HG02884 (cell line): ENCODE measurements around the gene SLC44A5.
"Not testable (repeated sequence)": the region's sequence is repeated elsewhere in the genome, so short reads cannot be mapped to it uniquely, and the experiment has no call there.

Source experiments
- ATAC-seq: cut with Tn5 transposase; IDR thresholded peaks from one replicate; pipeline ENCODE4 v1.9.1; 2021; ENCODE audit warnings: mild to moderate bottlenecking, moderate library complexity; ENCODE audit not compliant: unreplicated experiment

SLC44A5 gene

GRCh38 chr1:75469586-75470173 lies 141.2 kb downstream of the SLC44A5 start:
- no peak for ATAC-seq

GRCh38 chr1:75461808-75462325 lies 149.0 kb downstream of the SLC44A5 start:
- no peak for ATAC-seq

GRCh38 chr1:75449998-75450397 lies 160.9 kb downstream of the SLC44A5 start:
- ATAC-seq: no peak

- no peak for ATAC-seq
These were observed 166.7 kb downstream of the SLC44A5 start for GRCh38 chr1:75444220-75444619.

GRCh38 chr1:75440274-75440673 lies 170.6 kb downstream of the SLC44A5 start:
- ATAC-seq: no peak

- no peak for ATAC-seq
These were observed 172.6 kb downstream of the SLC44A5 start for GRCh38 chr1:75438355-75438754.

- no peak for ATAC-seq
These were observed 179.1 kb downstream of the SLC44A5 start for GRCh38 chr1:75431843-75432242.

- no peak for ATAC-seq
These were observed 180.4 kb downstream of the SLC44A5 start for GRCh38 chr1:75430526-75430925.

GRCh38 chr1:75426688-75427087 lies 184.2 kb downstream of the SLC44A5 start:
- ATAC-seq: no peak

GRCh38 chr1:75425001-75425650 lies 185.8 kb downstream of the SLC44A5 start:
- ATAC-seq: no peak

GRCh38 chr1:75423616-75424015 lies 187.3 kb downstream of the SLC44A5 start:
- ATAC-seq: no peak

GRCh38 chr1:75423136-75423535 lies 187.8 kb downstream of the SLC44A5 start:
- no peak for ATAC-seq

GRCh38 chr1:75421371-75421770 lies 189.5 kb downstream of the SLC44A5 start:
- no peak for ATAC-seq

GRCh38 chr1:75415187-75415586 lies 195.7 kb downstream of the SLC44A5 start:
- no peak for ATAC-seq

- no peak for ATAC-seq
These were observed 198.3 kb downstream of the SLC44A5 start for GRCh38 chr1:75412616-75413015.

GRCh38 chr1:75404681-75405080 lies 206.2 kb downstream of the SLC44A5 start:
- ATAC-seq: not testable (repeated sequence)

- not testable (repeated sequence) for ATAC-seq
These were observed 207.7 kb downstream of the SLC44A5 start for GRCh38 chr1:75403147-75403646.

GRCh38 chr1:75400716-75401115 lies 210.2 kb downstream of the SLC44A5 start:
- ATAC-seq: no peak

GRCh38 chr1:75396745-75397144 lies 214.2 kb downstream of the SLC44A5 start:
- ATAC-seq: no peak

- ATAC-seq: no peak
These were observed 214.7 kb downstream of the SLC44A5 start for GRCh38 chr1:75396260-75396659.

- ATAC-seq: peak; percentile 49
These were observed 216.4 kb downstream of the SLC44A5 start for GRCh38 chr1:75394386-75395139.

- peak; percentile 57 for ATAC-seq
These were observed 218.6 kb downstream of the SLC44A5 start for GRCh38 chr1:75392278-75392677.
